Measurements from ENCODE around the gene CIROP.

Gene CIROP

DNA sequence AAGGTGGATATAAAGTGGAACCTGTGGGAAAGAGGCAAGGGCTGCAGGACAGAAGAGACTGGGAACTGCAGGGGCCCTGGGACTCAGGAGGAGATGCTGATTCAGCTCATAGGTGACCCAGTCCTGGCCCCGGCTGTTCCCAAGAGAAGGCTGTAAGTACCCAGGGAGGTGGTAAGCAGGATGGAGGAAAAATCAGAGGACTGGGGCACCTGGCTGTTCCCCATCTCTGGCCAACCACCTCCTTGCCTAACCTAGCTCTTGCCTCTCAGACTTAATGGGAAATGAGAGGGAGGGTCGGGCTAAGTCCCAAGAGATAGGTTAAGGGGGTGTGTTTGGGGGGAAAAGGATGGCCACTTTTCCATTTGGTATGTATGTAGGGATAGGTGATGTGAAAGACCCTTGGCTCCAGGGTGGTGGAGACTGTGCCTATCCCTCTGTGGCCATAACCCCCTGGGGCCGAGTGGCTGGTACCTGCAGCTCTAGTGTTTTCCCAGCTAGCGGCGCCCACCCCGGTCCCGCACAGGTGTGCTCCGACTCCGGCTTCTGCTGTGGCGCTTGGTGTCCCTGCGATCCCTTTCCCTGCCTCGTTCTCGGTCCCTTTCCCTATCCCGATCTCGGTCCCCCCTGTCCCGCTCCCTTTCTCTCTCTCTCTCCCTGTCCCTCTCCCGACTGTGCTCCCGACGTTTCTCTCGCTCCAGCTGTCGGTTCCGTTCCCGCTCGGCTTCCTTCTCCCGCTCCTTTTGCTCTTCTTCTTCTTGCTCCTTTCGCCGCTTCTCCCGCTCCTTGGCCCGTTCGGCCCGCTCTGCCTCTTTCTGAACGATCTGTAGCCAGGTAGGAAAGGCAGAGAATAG lies 45.9 kb downstream of the CIROP start:
- no peak overlapping the region for H3K9ac ChIP-seq (ENCODE audit: low read length)
- no peak overlapping the region for H2AFZ ChIP-seq (ENCODE audit: low read length)
- peaks cover 53% of the 10 kb centered on the region for H3K36me3 ChIP-seq (ENCODE audit: insufficient read depth, low read length)
- H3K4me3 ChIP-seq (ENCODE audit: low read depth, low read length, poor library complexity, severe bottlenecking) = no peak overlapping the region
- H3K9me3 ChIP-seq (ENCODE audit: low read length) = no peaks in the 10 kb centered on the region
- no peaks in the 10 kb centered on the region for H3K9me2 ChIP-seq (ENCODE audit: low read depth, low read length)
- peaks cover 18% of the 10 kb centered on the region for H3K4me1 ChIP-seq (ENCODE audit: insufficient read depth, low read length, severe bottlenecking)
- H4K20me1 ChIP-seq (ENCODE audit: insufficient read depth, low read length) = no peaks in the 10 kb centered on the region
- H3K4me2 ChIP-seq (ENCODE audit: low read length) = no peak overlapping the region
- no peak overlapping the region for H3K27ac ChIP-seq (ENCODE audit: low read depth, low read length, poor library complexity, severe bottlenecking)
- H3K79me2 ChIP-seq (ENCODE audit: insufficient read depth, low read length) = no peaks in the 10 kb centered on the region
- H3F3A ChIP-seq (ENCODE audit: insufficient read depth, low read length) = no peaks in the 10 kb centered on the region
- no peak for TF ChIP-seq CTCF (IDR thresholded peaks at IDR 0.05; ENCODE audit: low read length)
- TF ChIP-seq EZH2 (IDR thresholded peaks at IDR 0.05; ENCODE audit: borderline replicate concordance, low read length) = no peak
- H3K27me3 ChIP-seq (ENCODE audit: insufficient read depth, low read length) = no peaks in the 10 kb centered on the region

GRCh38 chr14:23057757-23058653 lies 46.8 kb downstream of the CIROP start:
- H3K27me3 ChIP-seq (ENCODE audit: insufficient read depth, low read length) = no peaks in the 10 kb centered on the region
- H4K20me1 ChIP-seq (ENCODE audit: insufficient read depth, low read length) = no peaks in the 10 kb centered on the region
- H3K36me3 ChIP-seq (ENCODE audit: insufficient read depth, low read length) = peaks cover 44% of the 10 kb centered on the region
- H3K9ac ChIP-seq (ENCODE audit: low read length) = peak overlapping the region; percentile 58
- H3K27ac ChIP-seq (ENCODE audit: low read depth, low read length, poor library complexity, severe bottlenecking) = no peak overlapping the region
- TF ChIP-seq CTCF (IDR thresholded peaks at IDR 0.05; ENCODE audit: low read length) (peak; percentile 95), EZH2 (IDR thresholded peaks at IDR 0.05; ENCODE audit: borderline replicate concordance, low read length) (no peak)
- H3K4me1 ChIP-seq (ENCODE audit: insufficient read depth, low read length, severe bottlenecking) = peaks cover 18% of the 10 kb centered on the region
- no peaks in the 10 kb centered on the region for H3F3A ChIP-seq (ENCODE audit: insufficient read depth, low read length)
- no peaks in the 10 kb centered on the region for H3K9me2 ChIP-seq (ENCODE audit: low read depth, low read length)
- peak overlapping the region; percentile 63 for H3K4me3 ChIP-seq (ENCODE audit: low read depth, low read length, poor library complexity, severe bottlenecking)
- H3K9me3 ChIP-seq (ENCODE audit: low read length) = no peaks in the 10 kb centered on the region
- H3K4me2 ChIP-seq (ENCODE audit: low read length) = peak overlapping the region; percentile 81
- no peak overlapping the region for H2AFZ ChIP-seq (ENCODE audit: low read length)
- no peaks in the 10 kb centered on the region for H3K79me2 ChIP-seq (ENCODE audit: insufficient read depth, low read length)

- Histone ChIP-seq H4K20me1 (ENCODE audit: insufficient read depth, low read length) (no peaks in the 10 kb centered on the region), H3K4me1 (ENCODE audit: insufficient read depth, low read length, severe bottlenecking) (peaks cover 18% of the 10 kb centered on the region), H3K27ac (ENCODE audit: low read depth, low read length, poor library complexity, severe bottlenecking) (no peak within 1 kb of the TSS), H3K4me3 (ENCODE audit: low read depth, low read length, poor library complexity, severe bottlenecking) (peak within 1 kb of the TSS; percentile 63), H3F3A (ENCODE audit: insufficient read depth, low read length) (no peaks in the 10 kb centered on the region), H3K9ac (ENCODE audit: low read length) (peak within 1 kb of the TSS; percentile 58), H3K79me2 (ENCODE audit: insufficient read depth, low read length) (no peaks in the 10 kb centered on the region), H3K9me3 (ENCODE audit: low read length) (no peaks in the 10 kb centered on the region), H3K27me3 (ENCODE audit: insufficient read depth, low read length) (no peaks in the 10 kb centered on the region), H3K4me2 (ENCODE audit: low read length) (peak within 1 kb of the TSS; percentile 81), H3K9me2 (ENCODE audit: low read depth, low read length) (no peaks in the 10 kb centered on the region), H3K36me3 (ENCODE audit: insufficient read depth, low read length) (peaks cover 35% of the 10 kb centered on the region), H2AFZ (ENCODE audit: low read length) (no peak within 1 kb of the TSS)
- TF ChIP-seq EZH2 (IDR thresholded peaks at IDR 0.05; ENCODE audit: borderline replicate concordance, low read length) (no peak), CTCF (IDR thresholded peaks at IDR 0.05; ENCODE audit: low read length) (no peak)
Observed at GRCh38 chr14:23056956-23057756, 47.6 kb downstream of the CIROP start, which contains the start of gene CDH24. Gene CDH24 (minus strand): TSS chr14:23057520. CDS start chr14:23055733, 1,787 bp downstream.

All from OCI-LY1 (cell line).